Measurements from ENCODE around the gene ARL2.
"Not testable (repeated sequence)": the region's sequence is repeated elsewhere in the genome, so short reads cannot be mapped to it uniquely, and the experiment has no call there.

ARL2 gene

DNA sequence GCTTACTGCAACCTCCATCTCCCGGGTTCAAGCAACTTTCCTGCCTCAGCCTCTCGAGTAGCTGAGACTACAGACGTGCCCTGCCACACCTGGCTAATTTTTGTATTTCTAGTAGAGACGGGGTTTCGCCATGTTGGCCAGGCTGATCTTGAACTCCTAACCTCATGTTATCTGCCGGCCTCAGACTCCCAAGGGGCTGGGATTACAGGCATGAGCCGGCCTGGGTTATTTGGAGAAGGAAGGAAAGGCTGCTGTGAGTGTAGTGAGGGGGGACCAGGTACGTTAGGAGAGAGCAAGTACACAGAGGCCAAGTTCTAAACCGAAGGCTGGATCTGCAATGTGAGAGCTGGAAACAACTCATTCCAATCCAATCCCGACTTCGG is 17.6 kb upstream of the ARL2 start:
- H3K4me1 Mint-ChIP-seq (ENCODE audit: low read depth in 2 of 2) = peaks cover 8 to 10% of the 10 kb centered on the region in 2 donors
- no peaks in the 10 kb centered on the region for H3K36me3 Mint-ChIP-seq (ENCODE audit: insufficient read depth)
- H3K27ac Mint-ChIP-seq = no peak overlapping the region
- peak overlapping the region in 1 of 2 donors; percentile 24 for H3K4me3 Mint-ChIP-seq
- ATAC-seq (replicated peaks) = no peak
- peaks cover 9 to 14% of the 10 kb centered on the region in 2 donors for H3K27me3 Mint-ChIP-seq
- no peak for DNase-seq
- no peaks in the 10 kb centered on the region for H3K9me3 Mint-ChIP-seq

DNA sequence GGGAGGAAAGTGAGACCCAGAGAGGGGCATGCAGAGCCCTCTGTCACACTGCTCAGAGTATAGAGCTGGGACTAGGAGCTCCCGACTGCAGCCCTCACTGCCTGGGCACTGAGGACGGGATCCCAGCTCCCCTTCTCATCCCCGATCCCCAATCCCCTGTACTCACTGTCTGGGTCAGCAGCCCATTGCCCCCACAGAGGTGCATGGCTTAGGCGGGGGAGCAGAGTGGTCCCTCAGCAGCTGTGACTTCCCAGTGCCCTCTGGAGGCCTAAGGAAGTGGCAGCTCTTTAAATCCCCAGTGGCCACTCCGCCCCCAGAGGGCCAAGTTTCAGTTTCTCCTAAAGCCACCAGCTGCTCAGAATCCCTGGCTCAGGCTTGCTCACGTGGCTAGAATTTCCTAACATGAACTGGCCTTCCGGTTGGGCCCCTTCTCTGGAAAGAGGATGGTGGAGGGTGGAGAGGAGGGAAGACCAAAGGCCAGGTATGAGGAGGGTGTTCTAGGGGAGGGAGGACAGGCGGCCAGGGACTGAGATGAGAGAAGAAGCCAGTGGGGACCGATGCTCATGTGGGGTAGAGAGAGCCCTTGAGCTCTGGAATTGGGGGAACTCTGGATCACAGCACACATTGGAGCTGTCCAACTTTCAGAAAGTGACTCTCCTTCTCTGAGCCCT is 17.1 kb upstream of the ARL2 start, which contains the start of gene BATF2:
BATF2 (minus strand) TSS at position 262 of the 671 bp plus-strand sequence; CDS start at position 205, 57 bp downstream.
- no peak within 1 kb of the TSS for H3K27ac Mint-ChIP-seq
- ATAC-seq (replicated peaks) = no peak
- DNase-seq = no peak

DNA sequence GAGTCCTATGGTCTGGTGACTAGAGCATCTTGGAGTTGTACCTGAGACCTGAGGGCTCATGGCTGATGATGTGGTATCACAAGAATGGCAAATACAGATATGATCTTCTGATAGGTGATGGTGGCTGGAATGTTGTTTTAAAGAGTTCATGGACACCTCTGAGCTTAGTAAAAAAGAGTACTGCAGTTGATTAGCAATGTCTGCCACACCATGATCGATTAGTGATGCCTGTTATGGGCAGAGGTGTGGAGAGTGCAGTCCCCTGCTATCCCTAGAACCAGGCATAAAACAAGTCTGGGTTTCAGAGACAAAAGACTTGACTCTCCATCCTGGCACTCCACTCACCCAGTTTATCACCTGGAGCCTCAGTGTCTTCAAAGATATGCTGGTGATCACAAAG is 15.8 kb upstream of the ARL2 start:
- DNase-seq = no peak

More for the DNA sequence above, 17.1 kb upstream of the ARL2 start, which contains the start of gene BATF2:
- Mint-ChIP-seq H3K4me1 (ENCODE audit: low read depth in 2 of 2) (peaks cover 8 to 10% of the 10 kb centered on the region in 2 donors), H3K36me3 (ENCODE audit: insufficient read depth) (no peaks in the 10 kb centered on the region), H3K4me3 (peak within 1 kb of the TSS in 1 of 2 donors; percentile 49), H3K27me3 (peaks cover 9 to 17% of the 10 kb centered on the region in 2 donors), H3K9me3 (no peaks in the 10 kb centered on the region)

DNA sequence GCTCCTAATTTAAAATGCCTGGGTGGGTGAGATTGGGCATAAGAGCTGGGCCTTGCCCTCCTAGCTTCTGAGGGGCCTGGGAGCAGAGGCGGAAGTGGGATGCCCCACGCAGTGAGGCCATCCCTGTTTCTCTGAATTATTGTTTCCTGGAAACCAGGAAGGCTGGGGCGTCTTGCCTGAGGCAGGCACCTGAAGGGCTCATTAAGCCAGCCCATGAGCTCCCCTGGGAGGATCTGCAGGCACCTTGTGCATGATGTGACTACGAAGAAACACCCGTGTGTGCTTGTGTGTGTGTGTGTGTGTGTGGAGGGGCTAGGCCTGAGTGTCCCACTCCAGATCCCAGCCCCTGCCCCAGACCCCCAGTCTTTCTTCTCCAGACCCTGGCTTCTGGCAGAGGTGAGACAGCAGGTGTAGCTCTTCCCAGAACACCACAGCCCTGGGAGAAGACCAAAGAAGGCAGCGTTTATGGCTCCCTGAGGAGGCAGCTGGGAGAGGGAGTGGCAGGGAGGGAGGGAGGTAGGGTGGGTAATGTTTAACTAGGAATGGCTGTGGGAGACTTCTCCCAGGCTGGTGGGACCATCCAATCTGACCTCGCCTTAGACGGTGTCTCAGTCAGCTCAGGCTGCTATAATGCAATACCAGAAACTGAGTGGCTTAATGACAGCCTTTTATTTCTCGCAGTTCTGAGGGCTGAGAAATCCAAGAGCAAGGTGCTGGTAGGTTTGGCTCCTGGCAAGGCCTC is 15.1 kb upstream of the ARL2 start:
- Mint-ChIP-seq H3K4me1 (ENCODE audit: low read depth in 2 of 2) (peaks cover 8 to 10% of the 10 kb centered on the region in 2 donors), H3K27ac (peak overlapping the region; percentile 19 to 83), H3K9me3 (no peaks in the 10 kb centered on the region), H3K27me3 (peaks cover 0 to 33% of the 10 kb centered on the region in 2 donors), H3K4me3 (no peak overlapping the region), H3K36me3 (ENCODE audit: insufficient read depth) (no peaks in the 10 kb centered on the region)
- DNase-seq = no peak
- no peak for ATAC-seq (replicated peaks)

More for the DNA sequence above, 15.8 kb upstream of the ARL2 start:
- H3K4me1 Mint-ChIP-seq (ENCODE audit: low read depth in 2 of 2) = peaks cover 8 to 10% of the 10 kb centered on the region in 2 donors
- H3K27ac Mint-ChIP-seq = peak overlapping the region; percentile 19 to 83
- no peaks in the 10 kb centered on the region for H3K9me3 Mint-ChIP-seq
- H3K36me3 Mint-ChIP-seq (ENCODE audit: insufficient read depth) = no peaks in the 10 kb centered on the region
- H3K4me3 Mint-ChIP-seq = no peak overlapping the region
- no peak for ATAC-seq (replicated peaks)
- H3K27me3 Mint-ChIP-seq = peaks cover 0 to 29% of the 10 kb centered on the region in 2 donors

DNA sequence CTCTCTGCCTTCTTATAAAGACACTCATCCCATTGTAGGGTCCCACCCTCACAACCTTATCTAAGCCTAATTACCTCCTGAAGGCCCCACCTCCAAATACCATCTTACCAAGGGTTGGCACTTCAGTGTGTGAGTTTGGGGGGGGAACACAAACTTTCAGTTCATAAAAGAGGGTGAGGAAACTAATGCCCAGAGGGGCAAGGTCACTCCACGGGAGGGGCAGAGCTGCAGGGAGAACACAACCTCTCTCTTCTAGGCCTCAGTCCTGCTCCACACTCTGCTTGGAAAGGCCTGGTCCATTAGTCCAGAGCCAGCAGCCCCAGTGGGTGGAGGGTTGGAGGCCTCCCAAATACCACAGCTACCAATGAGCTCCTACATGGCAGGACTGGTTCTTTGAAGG is 14.5 kb upstream of the ARL2 start:
- Mint-ChIP-seq H3K27me3 (peaks cover under 1 to 28% of the 10 kb centered on the region in 2 donors), H3K27ac (peak overlapping the region in 1 of 2 donors; percentile 83), H3K9me3 (no peaks in the 10 kb centered on the region), H3K4me1 (ENCODE audit: low read depth in 2 of 2) (peaks cover 8 to 10% of the 10 kb centered on the region in 2 donors), H3K4me3 (no peak overlapping the region), H3K36me3 (ENCODE audit: insufficient read depth) (no peaks in the 10 kb centered on the region)
- no peak for DNase-seq
- no peak for ATAC-seq (replicated peaks)

DNA sequence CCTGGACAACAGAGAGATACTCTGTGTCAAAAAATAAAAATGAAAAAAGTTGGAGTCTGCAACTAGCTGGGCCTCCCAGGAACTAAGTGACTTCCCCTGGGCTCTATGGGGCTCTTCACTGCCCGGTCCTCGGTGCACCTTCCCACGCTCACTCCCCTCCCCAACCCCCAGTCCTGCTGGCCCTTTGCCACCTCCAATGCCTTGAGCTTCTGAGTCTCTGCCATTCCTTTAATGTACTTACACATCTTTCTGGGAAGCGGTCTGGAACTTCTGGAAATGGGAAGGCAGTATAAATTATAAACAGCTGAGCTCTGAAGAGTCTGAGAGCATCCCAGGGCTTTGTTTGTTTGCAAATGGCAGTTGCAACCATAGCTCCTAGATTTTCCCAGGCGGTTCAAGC is 11.3 kb upstream of the ARL2 start:
- no peaks in the 10 kb centered on the region for H3K9me3 Mint-ChIP-seq
- ATAC-seq (replicated peaks) (no peak), DNase-seq (no peak)
- no peaks in the 10 kb centered on the region for H3K36me3 Mint-ChIP-seq (ENCODE audit: insufficient read depth)
- no peak overlapping the region for H3K27ac Mint-ChIP-seq
- H3K4me3 Mint-ChIP-seq = no peak overlapping the region
- H3K27me3 Mint-ChIP-seq = peaks cover 10 to 29% of the 10 kb centered on the region in 2 donors
- H3K4me1 Mint-ChIP-seq (ENCODE audit: low read depth in 2 of 2) = peaks cover 6 to 8% of the 10 kb centered on the region in 2 donors

DNA sequence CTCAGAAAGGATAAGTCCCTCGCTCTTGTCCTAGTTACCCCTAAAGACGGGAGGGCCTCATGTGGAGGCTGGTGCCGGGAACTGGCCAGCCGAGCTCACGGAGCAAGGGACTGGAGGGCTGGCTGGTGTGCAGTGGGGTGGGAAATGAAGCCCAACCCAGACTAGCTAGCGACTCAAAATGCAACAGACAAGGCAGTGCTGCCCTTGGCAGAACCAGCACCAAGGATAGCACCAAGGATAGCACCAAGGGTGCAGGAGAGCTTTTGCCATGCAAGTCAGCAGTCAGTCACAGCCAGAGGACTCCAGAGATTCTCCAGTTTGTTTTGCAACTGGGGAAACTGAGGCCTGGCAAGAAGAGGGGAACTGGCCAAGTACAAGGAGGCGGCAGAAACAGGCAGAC is 10.7 kb upstream of the ARL2 start:
- no peak for ATAC-seq (replicated peaks)
- Mint-ChIP-seq H3K27me3 (peaks cover 10 to 29% of the 10 kb centered on the region in 2 donors), H3K4me1 (ENCODE audit: low read depth in 2 of 2) (peaks cover 4 to 6% of the 10 kb centered on the region in 2 donors), H3K27ac (no peak overlapping the region), H3K36me3 (ENCODE audit: insufficient read depth) (no peaks in the 10 kb centered on the region), H3K4me3 (no peak overlapping the region), H3K9me3 (no peaks in the 10 kb centered on the region)
- DNase-seq = no peak

DNA sequence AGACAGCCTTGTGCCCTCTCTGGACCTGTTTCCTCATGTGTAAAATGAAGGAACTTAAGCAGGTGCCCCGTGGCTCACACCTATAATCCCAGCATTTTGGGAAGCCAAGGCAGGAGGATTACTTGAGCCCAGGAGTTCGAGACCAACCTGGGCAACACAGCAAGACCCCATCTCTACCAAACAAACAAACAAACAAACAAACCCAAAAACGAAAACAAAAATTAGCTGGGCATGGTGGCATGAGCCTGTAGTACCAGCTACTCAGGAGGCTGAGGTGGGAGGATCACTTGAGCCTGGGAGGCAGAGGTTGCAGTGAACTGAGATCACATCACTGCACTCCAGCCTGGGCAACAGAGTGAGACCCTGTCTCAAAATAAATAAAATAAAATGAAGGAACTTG is 10.0 kb upstream of the ARL2 start:
- not testable (repeated sequence) for H3K4me3 Mint-ChIP-seq; DNase-seq; H3K27ac Mint-ChIP-seq; H3K36me3 Mint-ChIP-seq (ENCODE audit: insufficient read depth); H3K9me3 Mint-ChIP-seq; H3K4me1 Mint-ChIP-seq (ENCODE audit: low read depth in 2 of 2); ATAC-seq (replicated peaks)
- H3K27me3 Mint-ChIP-seq = peaks cover 10 to 29% of the 10 kb centered on the region in 2 donors

DNA sequence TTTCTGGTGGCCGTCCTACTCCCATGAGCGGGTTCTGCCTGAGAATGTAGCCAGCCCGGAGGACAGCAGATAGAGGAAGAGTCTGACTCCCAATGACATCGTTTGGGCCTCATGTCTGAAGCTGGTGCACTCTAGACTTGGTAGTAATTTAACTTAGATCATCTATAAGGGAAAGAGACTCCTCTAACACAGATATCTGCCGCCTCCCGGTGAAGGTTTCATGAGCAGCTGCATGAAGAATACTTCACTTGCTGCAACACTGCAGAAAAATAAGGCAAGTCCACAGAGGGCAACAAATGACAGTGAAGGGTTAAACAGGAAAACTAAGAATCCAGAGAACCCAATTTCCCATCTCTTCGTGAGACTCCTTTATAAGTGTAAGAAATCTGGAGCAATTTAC is 5.9 kb upstream of the ARL2 start:
- Mint-ChIP-seq H3K4me3 (no peak overlapping the region), H3K27ac (no peak overlapping the region), H3K4me1 (ENCODE audit: low read depth in 2 of 2) (peaks cover under 1 to 2% of the 10 kb centered on the region in 2 donors), H3K36me3 (ENCODE audit: insufficient read depth) (no peaks in the 10 kb centered on the region), H3K9me3 (no peaks in the 10 kb centered on the region), H3K27me3 (peaks cover 10 to 15% of the 10 kb centered on the region in 2 donors)
- ATAC-seq (replicated peaks) (no peak), DNase-seq (no peak)

DNA sequence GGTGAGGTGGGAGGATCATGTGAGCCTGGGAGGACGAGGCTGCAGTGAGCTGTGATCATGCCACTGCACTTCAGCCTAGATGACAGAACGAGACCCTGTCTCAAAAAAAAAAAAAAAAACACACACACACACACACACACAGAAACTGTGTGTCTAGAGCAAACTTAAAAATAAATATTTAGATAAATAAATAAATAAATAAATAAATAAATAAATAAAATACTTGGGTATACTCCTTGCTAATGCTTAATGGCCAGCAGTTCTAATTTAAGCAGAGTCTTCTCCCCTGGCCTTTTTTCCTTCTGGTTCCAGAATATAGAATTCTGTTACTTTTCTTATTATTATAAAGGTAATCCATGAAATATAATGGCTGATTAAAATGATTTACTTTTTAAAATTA is 5.1 kb upstream of the ARL2 start:
- DNase-seq (no peak), ATAC-seq (replicated peaks) (no peak)
- Mint-ChIP-seq H3K9me3 (no peaks in the 10 kb centered on the region), H3K36me3 (ENCODE audit: insufficient read depth) (peaks cover 8% of the 10 kb centered on the region), H3K4me1 (ENCODE audit: low read depth in 2 of 2) (peaks cover 6 to 7% of the 10 kb centered on the region in 2 donors), H3K27me3 (peaks cover 10% of the 10 kb centered on the region in 2 donors), H3K4me3 (no peak overlapping the region), H3K27ac (no peak overlapping the region)

DNA sequence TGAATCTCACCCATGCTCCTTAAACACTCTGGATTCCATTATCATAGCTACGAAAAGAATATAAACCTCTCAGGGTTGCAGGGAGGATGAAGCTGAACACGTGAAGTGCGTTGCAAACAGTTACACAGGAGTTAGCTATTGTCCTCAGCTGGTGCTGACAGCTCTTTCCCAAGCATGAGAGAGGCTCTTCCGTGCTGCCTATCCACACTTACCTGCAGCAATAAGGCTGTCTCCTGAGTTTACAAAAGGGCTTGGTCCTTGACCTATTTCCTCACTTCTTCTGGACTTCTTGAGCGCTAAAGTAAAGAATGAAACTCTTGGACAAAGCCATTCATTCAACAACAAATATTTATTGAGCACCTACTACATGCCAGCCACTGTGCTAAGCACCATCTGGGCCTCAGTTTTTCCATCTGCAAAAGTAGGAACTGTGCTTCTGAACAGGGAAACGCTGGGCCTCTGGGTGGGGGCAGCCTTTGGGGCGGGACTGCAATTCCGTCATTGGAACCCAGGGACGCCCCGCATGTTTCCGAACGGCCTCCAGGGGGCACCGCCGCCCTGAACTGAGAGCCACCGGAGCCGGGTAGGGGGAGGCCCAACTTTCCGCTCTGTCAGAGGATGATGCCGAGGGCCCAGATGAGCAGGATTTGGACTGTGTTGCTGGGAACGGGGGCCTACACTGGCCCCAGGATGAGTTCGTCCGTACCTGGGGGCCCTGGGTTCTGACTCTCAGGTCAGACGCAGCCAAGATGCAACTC is 651 bp upstream of the ARL2 start:
- Mint-ChIP-seq H3K4me1 (ENCODE audit: low read depth in 2 of 2) (peaks cover 19 to 23% of the 10 kb centered on the region in 2 donors), H3K36me3 (ENCODE audit: insufficient read depth) (peaks cover 13% of the 10 kb centered on the region), H3K27me3 (no peaks in the 10 kb centered on the region), H3K4me3 (peak overlapping the region; percentile 87 to 89), H3K9me3 (no peaks in the 10 kb centered on the region), H3K27ac (peak overlapping the region; percentile 94 to 95)
- peak; percentile 87 to 90 (median 88) for DNase-seq
- ATAC-seq (replicated peaks) = peak; percentile 84

DNA sequence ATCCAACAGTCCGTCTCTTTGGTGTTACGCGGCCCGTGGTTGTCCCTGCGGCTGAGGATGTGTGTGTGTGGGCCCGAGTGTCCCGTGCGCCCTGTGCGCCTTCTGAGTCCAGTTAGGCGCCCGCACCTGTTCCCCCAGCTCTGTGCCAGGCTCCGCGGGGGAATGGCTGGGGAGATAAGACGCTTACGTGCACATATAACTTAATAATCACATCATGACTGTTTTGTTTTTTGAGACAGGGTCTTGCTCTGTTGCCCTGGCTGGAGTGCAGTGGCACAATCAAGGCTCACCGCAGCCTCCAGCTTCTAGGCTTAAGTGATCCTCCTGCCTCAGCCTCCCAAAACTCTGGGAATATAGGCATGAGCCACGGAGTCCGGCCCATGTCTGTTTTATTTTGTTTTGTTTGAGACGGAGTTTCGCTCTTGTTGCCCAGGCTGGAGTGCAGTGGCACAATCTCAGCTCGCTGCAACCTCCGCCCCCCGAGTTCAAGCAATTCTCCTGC is 817 bp downstream of the ARL2 start:
- Mint-ChIP-seq H3K4me1 (ENCODE audit: low read depth in 2 of 2) (peaks cover 19 to 23% of the 10 kb centered on the region in 2 donors), H3K36me3 (ENCODE audit: insufficient read depth) (peaks cover 20% of the 10 kb centered on the region), H3K27ac (peak overlapping the region in 1 of 2 donors; percentile 74), H3K4me3 (peak overlapping the region; percentile 80 to 86), H3K9me3 (no peaks in the 10 kb centered on the region), H3K27me3 (no peaks in the 10 kb centered on the region)
- no peak for DNase-seq
- peak; percentile 0 for ATAC-seq (replicated peaks)

DNA sequence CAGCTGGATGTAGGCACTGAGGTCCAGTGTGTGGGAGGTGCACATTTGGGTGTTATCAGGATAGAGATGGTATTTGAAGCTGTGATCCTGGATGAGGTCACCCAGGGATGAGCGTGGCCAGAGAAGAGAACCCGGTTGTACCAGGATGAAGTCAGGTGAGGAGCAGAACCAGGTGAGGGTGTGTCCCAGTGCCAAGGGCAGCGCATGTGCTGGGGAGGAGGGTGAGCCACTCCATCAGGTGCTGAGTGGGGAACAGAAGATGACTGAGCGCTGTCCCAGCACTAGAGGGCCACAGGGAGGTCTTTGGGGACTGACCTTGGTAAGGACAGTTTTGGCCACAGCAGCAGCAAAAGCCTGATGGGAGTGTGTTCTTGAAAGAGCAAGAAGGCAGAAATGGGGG is 2.7 kb downstream of the ARL2 start:
- Mint-ChIP-seq H3K36me3 (ENCODE audit: insufficient read depth) (peaks cover 23% of the 10 kb centered on the region), H3K27me3 (no peaks in the 10 kb centered on the region), H3K4me3 (no peak overlapping the region), H3K27ac (no peak overlapping the region), H3K9me3 (no peaks in the 10 kb centered on the region), H3K4me1 (ENCODE audit: low read depth in 2 of 2) (peaks cover 19 to 23% of the 10 kb centered on the region in 2 donors)
- ATAC-seq (replicated peaks) = no peak
- DNase-seq = no peak

All from effector memory CD8-positive, alpha-beta T cell (primary cell).